K562 (cell line): Measurements from ENCODE around the gene SPI1. TPM values are rescaled to one million over a fixed set of nuclear protein-coding genes. Genes with fewer than 3 reads are reported as not detected.

Source experiments
- CEBPB ChIP-seq: fragments of 450-650 bp; IDR thresholded peaks from 2 replicates; pipeline ENCODE4 v1.6.1; 2016; ENCODE audit warnings: missing genetic modification characterization, missing compliant biosample characterization
- ERF ChIP-seq: fragments of 450-650 bp; formaldehyde crosslinking; IDR thresholded peaks from 2 replicates; pipeline ENCODE4 v1.4.0; 2020; ENCODE audit warnings: mild to moderate bottlenecking, mixed read lengths
- ETV5 ChIP-seq: sonication (generic); formaldehyde crosslinking; IDR thresholded peaks from 2 replicates; pipeline ENCODE4 v1.4.0; 2020; ENCODE audit warnings: low read depth, mild to moderate bottlenecking, missing genetic modification reagents
- FOXM1 ChIP-seq, 2 experiments: fragments of 450-650 bp in 1 of 2; sonication (generic) in 1 of 2; formaldehyde crosslinking in 1 of 2; IDR thresholded peaks; 2 replicates each; pipeline versions ENCODE4 v1.6.1 to v1.9.0; 2017 to 2022; ENCODE audit warnings: low read depth in 2 of 2, mild to moderate bottlenecking in 2 of 2, missing genetic modification reagents in 1 of 2, moderate library complexity in 1 of 2
- GTF3C2 ChIP-seq: IDR thresholded peaks from 3 replicates; pipeline ENCODE4 v1.6.1; 2011; ENCODE audit warnings: borderline replicate concordance, mild to moderate bottlenecking, moderate library complexity; ENCODE audit not compliant: insufficient read length; ENCODE audit errors: extremely low read depth
- HNRNPLL ChIP-seq: fragments of 200-400 bp; formaldehyde crosslinking; IDR thresholded peaks from 2 replicates; pipeline ENCODE4 v1.6.1; 2017; ENCODE audit warnings: low read length, low read depth, mild to moderate bottlenecking; ENCODE audit not compliant: poor library complexity, severe bottlenecking
- IRF9 ChIP-seq: fragments of 450-650 bp; IDR thresholded peaks from 2 replicates; pipeline ENCODE4 v1.6.1; 2016; ENCODE audit warnings: missing biosample characterization, missing genetic modification characterization
- KLF16 ChIP-seq: IDR thresholded peaks from 2 replicates; pipeline ENCODE4 v1.6.1; 2016; ENCODE audit warnings: antibody characterized with exemption
- MED1 ChIP-seq: sonication (generic); formaldehyde crosslinking; IDR thresholded peaks from 2 replicates; pipeline ENCODE4 v1.8.1; 2023; ENCODE audit warnings: missing genetic modification reagents, borderline replicate concordance
- MITF ChIP-seq: IDR thresholded peaks from 2 replicates; pipeline ENCODE4 v1.6.1; 2014; ENCODE audit warnings: antibody characterized with exemption
- PRMT5 ChIP-seq: sonication (generic); formaldehyde crosslinking; IDR thresholded peaks from 2 replicates; pipeline ENCODE4 v1.5.0; 2020; ENCODE audit warnings: missing genetic modification reagents
- SMARCA5 ChIP-seq: fragments of 450-650 bp; IDR thresholded peaks from 2 replicates; pipeline ENCODE4 v1.6.1; 2016
- SMARCC2 ChIP-seq: fragments of 450-650 bp; IDR thresholded peaks from 2 replicates; pipeline ENCODE4 v1.6.1; 2017; ENCODE audit warnings: antibody characterized with exemption, moderate library complexity, mild to moderate bottlenecking, low read depth
- SMARCE1 ChIP-seq: fragments of 450-650 bp; IDR thresholded peaks from 2 replicates; pipeline ENCODE4 v1.7.1; 2016; ENCODE audit warnings: mild to moderate bottlenecking
- TCF3 ChIP-seq: sonication (generic); formaldehyde crosslinking; IDR thresholded peaks from 2 replicates; pipeline ENCODE4 v1.4.0; 2020; ENCODE audit warnings: mild to moderate bottlenecking, missing genetic modification reagents
- THRAP3 ChIP-seq: fragments of 450-650 bp; IDR thresholded peaks from 2 replicates; pipeline ENCODE4 v1.6.1; 2016; ENCODE audit warnings: mild to moderate bottlenecking, inconsistent platforms, borderline replicate concordance
- ZBTB33 ChIP-seq: sonication (generic); formaldehyde crosslinking; IDR thresholded peaks from 2 replicates; pipeline ENCODE4 v1.8.1; 2023; ENCODE audit warnings: mild to moderate bottlenecking, missing genetic modification reagents
- ZFX ChIP-seq: sonication (generic); formaldehyde crosslinking; IDR thresholded peaks from 2 replicates; pipeline ENCODE4 v1.8.0; 2022; ENCODE audit warnings: mild to moderate bottlenecking, missing genetic modification reagents, moderate library complexity
- ZNF217 ChIP-seq: sonication (generic); formaldehyde crosslinking; IDR thresholded peaks from 2 replicates; pipeline ENCODE4 v1.8.0; 2022; ENCODE audit warnings: mild to moderate bottlenecking, missing genetic modification reagents
- ZNF699 ChIP-seq: fragments of 250-450 bp; sonication (Bioruptor Pico); IDR thresholded peaks from 2 replicates; pipeline ENCODE4 v1.8.0; 2021; ENCODE audit warnings: mild to moderate bottlenecking, moderate library complexity; ENCODE audit not compliant: insufficient replicate concordance
- polyA plus RNA-seq, 8 experiments: library from polyadenylated mRNA; depleted of rRNA in 4 of 8; stranded (reverse) in 5 of 8; unstranded in 3 of 8; fragments of >200 nt; fragmentation: Nextera tagmentation in 2 of 8; fragmentation: Illumina TruSeq in 1 of 8; extraction: Ambion mirVana in 2 of 8; extraction: Trizol in 1 of 8; gene quantifications; 2 replicates each; pipeline versions ENCODE4 v1.2.1 to v1.2.3, GENCODE V29; 2011 to 2014; ENCODE audit warnings: inconsistent platforms in 1 of 8, missing spikeins in 1 of 8
- total RNA-seq, 7 experiments: library from RNA; depleted of rRNA in 6 of 7; stranded (reverse); fragments of >200 nt in 6 of 7; fragmentation: Illumina TruSeq in 2 of 7; extraction: Trizol in 2 of 7; gene quantifications; 2 replicates each; pipeline versions ENCODE4 v1.2.1 to v1.2.3, GENCODE V29; 2011 to 2021; ENCODE audit warnings: low replicate concordance in 1 of 7

The SPI1 gene
- total and polyA plus RNA-seq, 9 of the 15 experiments (the other 6 are each of a cell fraction or from before 2014, with no cell fraction given) = 0.10 to 33.7 (median 10.3) TPM

GRCh38 chr11:47399860-47400767, 21.8 kb upstream of the SPI1 start (continued):
- TF ChIP-seq FOXM1 (IDR thresholded peaks at IDR 0.05; ENCODE audit: low read depth) (no peak; the same call in 1 of the 2 replicates), FOXM1 (CRISPR knock-in tag; IDR thresholded peaks at IDR 0.05; ENCODE audit: low read depth) (no peak), TCF3 (CRISPR knock-in tag) (0 out of 2 replicates have a peak, but pooled peaks have one; percentile 36), SMARCA5 (peak; percentile 25; the same call in 1 of the 2 replicates), SMARCE1 (peak; percentile 54; the same call in 1 of the 2 replicates), ZNF217 (CRISPR knock-in tag) (no peak), ZNF699 (CRISPR knock-in tag) (no peak), GTF3C2 (no peak), ZBTB33 (CRISPR knock-in tag) (no peak), ZFX (peak; percentile 59), HNRNPLL (no peak), THRAP3 (no peak), CEBPB (tag) (no peak), ERF (CRISPR knock-in tag) (no peak), MITF (no peak), ETV5 (peak; percentile 53; the same call in 1 of the 2 replicates), PRMT5 (no peak), SMARCC2 (no peak), MED1 (CRISPR knock-in tag) (no peak), IRF9 (tag) (no peak), KLF16 (no peak)
